IMR-90 (cell line): ENCODE measurements around the gene MESP2. TPM values are rescaled to one million over a fixed set of nuclear protein-coding genes. Genes with fewer than 3 reads are reported as not detected.

ENCODE experiments used
- ATAC-seq: fragments of 200-7000 bp; cut with Tn5 transposase; 2 replicates; pipeline ENCODE4 v1.9.1; 2020; ENCODE audit warnings: low read depth, mild to moderate bottlenecking, moderate library complexity
- BruUV-seq: library from RNA; stranded (reverse); fragments of 400-500 nt; replicated peaks from 2 replicates; lab custom pipeline; 2021; lab: Mats Ljungman, UMichigan
- CTCF ChIA-PET: fragments of 300-600 bp; formaldehyde crosslinking; extraction: SDS; loops from one replicate; lab custom pipeline; 2021; ENCODE audit warnings: antibody characterized with exemption; lab: Yijun Ruan, JAX
- POLR2A ChIA-PET: fragments of 300-600 bp; sonication (Branson Sonifier 250); formaldehyde crosslinking; loops from one replicate; lab custom pipeline; 2022; ENCODE audit warnings: antibody characterized with exemption; ENCODE audit not compliant: unreplicated experiment; lab: Charles Lee
- DNase-seq: peaks from one replicate; pipeline ENCODE4 v3.0.0; 2013
- H2AFZ ChIP-seq: replicated peaks from 2 replicates; pipeline ENCODE3; 2013; ENCODE audit warnings: low read length, mild to moderate bottlenecking; ENCODE audit not compliant: poor library complexity
- H2AK5ac ChIP-seq: 2 replicates; pipeline ENCODE4 v1.6.1; 2013; ENCODE audit warnings: low read depth, low read length, inconsistent platforms
- H2AK9ac ChIP-seq: replicated peaks from 2 replicates; pipeline ENCODE3; 2013; ENCODE audit warnings: mild to moderate bottlenecking, low read depth, low read length, moderate library complexity; ENCODE audit not compliant: poor library complexity
- H2BK120ac ChIP-seq: 2 replicates; pipeline ENCODE4 v1.6.1; 2013; ENCODE audit warnings: low read depth, low read length, inconsistent platforms
- H2BK15ac ChIP-seq: 3 replicates; pipeline ENCODE4 v1.6.1; 2013; ENCODE audit warnings: low read depth, low read length, inconsistent platforms
- H2BK20ac ChIP-seq: 2 replicates; pipeline ENCODE4 v1.6.1; 2013; ENCODE audit warnings: low read depth, mild to moderate bottlenecking, inconsistent platforms, low read length, moderate library complexity
- H2BK5ac ChIP-seq: 2 replicates; pipeline ENCODE4 v1.6.1; 2013; ENCODE audit warnings: mild to moderate bottlenecking, low read depth, low read length, inconsistent platforms; ENCODE audit not compliant: poor library complexity, severe bottlenecking
- H3K14ac ChIP-seq: replicated peaks from 2 replicates; pipeline ENCODE4 v1.6.1; 2013; ENCODE audit warnings: low read depth, low read length, inconsistent platforms
- H3K18ac ChIP-seq: 2 replicates; pipeline ENCODE4 v1.6.1; 2013; ENCODE audit warnings: low read depth, low read length, control low read depth
- H3K23ac ChIP-seq: 2 replicates; pipeline ENCODE4 v1.6.1; 2013; ENCODE audit warnings: low read depth, low read length, inconsistent platforms
- H3K27ac ChIP-seq: 2 replicates; pipeline ENCODE4 v1.5.1; 2013; ENCODE audit warnings: mild to moderate bottlenecking, control low read depth, low read length; ENCODE audit not compliant: insufficient read depth
- H3K27me3 ChIP-seq: 2 replicates; pipeline ENCODE4 v1.6.1; 2013; ENCODE audit warnings: low read length; ENCODE audit not compliant: control insufficient read depth, insufficient read depth
- H3K36me3 ChIP-seq: 2 replicates; pipeline ENCODE4 v1.6.1; 2013; ENCODE audit warnings: low read length, mixed read lengths; ENCODE audit not compliant: control insufficient read depth, insufficient read depth
- H3K4ac ChIP-seq: 2 replicates; pipeline ENCODE4 v1.6.1; 2013; ENCODE audit warnings: low read depth, low read length, inconsistent platforms
- H3K4me1 ChIP-seq: 2 replicates; pipeline ENCODE4 v1.6.1; 2013; ENCODE audit warnings: low read length, mixed read lengths; ENCODE audit not compliant: control insufficient read depth, insufficient read depth
- H3K4me2 ChIP-seq: 2 replicates; pipeline ENCODE4 v1.6.1; 2013; ENCODE audit warnings: low read depth, mild to moderate bottlenecking, control low read depth, low read length, moderate library complexity
- H3K4me3 ChIP-seq: 2 replicates; pipeline ENCODE4 v1.5.1; 2013; ENCODE audit warnings: low read depth, mild to moderate bottlenecking, control low read depth, low read length, moderate library complexity; ENCODE audit not compliant: insufficient read depth
- H3K56ac ChIP-seq: 2 replicates; pipeline ENCODE4 v1.6.1; 2013; ENCODE audit warnings: low read length, inconsistent platforms; ENCODE audit not compliant: insufficient read depth; ENCODE audit errors: extremely low read depth
- H3K79me1 ChIP-seq, 2 experiments: 2 replicates each; pipeline ENCODE4 v1.6.1; 2013; ENCODE audit warnings: low read length in 2 of 2, inconsistent platforms in 1 of 2, low read depth in 1 of 2
- H3K9ac ChIP-seq: 2 replicates; pipeline ENCODE4 v1.6.1; 2013; ENCODE audit warnings: low read depth, low read length, control low read depth
- H3K9me1 ChIP-seq: 2 replicates; pipeline ENCODE4 v1.6.1; 2013; ENCODE audit warnings: low read length, inconsistent platforms; ENCODE audit not compliant: insufficient read depth
- H3K9me3 ChIP-seq: 2 replicates; pipeline ENCODE4 v1.6.1; 2013; ENCODE audit warnings: low read length; ENCODE audit not compliant: control insufficient read depth, insufficient read depth
- H4K20me1 ChIP-seq: 2 replicates; pipeline ENCODE4 v1.6.1; 2013; ENCODE audit warnings: low read length, inconsistent platforms; ENCODE audit not compliant: insufficient read depth
- H4K5ac ChIP-seq: 2 replicates; pipeline ENCODE4 v1.6.1; 2013; ENCODE audit warnings: mild to moderate bottlenecking, low read depth, low read length, control low read depth
- H4K8ac ChIP-seq, 2 experiments: 2 replicates each; pipeline ENCODE4 v1.6.1; 2013; ENCODE audit warnings: low read depth in 2 of 2, low read length in 2 of 2, control low read depth in 1 of 2, inconsistent platforms in 1 of 2
- H4K91ac ChIP-seq: 2 replicates; pipeline ENCODE4 v1.6.1; 2013; ENCODE audit warnings: low read depth, low read length, inconsistent platforms; ENCODE audit not compliant: insufficient read depth
- FOS ChIP-seq: fragments of 150-350 bp; IDR thresholded peaks from 2 replicates; pipeline ENCODE4 v1.6.1; 2016; ENCODE audit warnings: low read depth, low read length
- MXI1 ChIP-seq: IDR thresholded peaks from 2 replicates; pipeline ENCODE4 v1.6.1; 2012; ENCODE audit warnings: low read depth, mild to moderate bottlenecking, low read length, moderate library complexity, borderline replicate concordance
- USF2 ChIP-seq: fragments of 150-350 bp; IDR thresholded peaks from 2 replicates; pipeline ENCODE4 v1.6.1; 2017; ENCODE audit warnings: mild to moderate bottlenecking, antibody characterized with exemption, low read length, low read depth
- WGBS, 2 experiments: methylation state at CpG; one replicate each; pipeline versions ENCODE4 v1.1.5 to v1.1.7; 2013; ENCODE audit warnings: missing lambda C conversion rate in 2 of 2; ENCODE audit not compliant: insufficient read length in 1 of 2; ENCODE audit errors: extremely low coverage in 2 of 2; 5-methylcytosine and 5-hydroxymethylcytosine counted together
- dilution Hi-C: fragments of 300-500 bp; cut with HindIII; formaldehyde crosslinking; loops from one replicate; pipeline ENCODE4 v1.14.3; 2018; ENCODE audit warnings: low sequenced_read_pairs; ENCODE audit not compliant: unreplicated experiment
- in situ Hi-C: fragments of 300-500 bp; cut with MboI; formaldehyde crosslinking; loops from 3 replicates; pipeline ENCODE4 v1.14.3; 2019; ENCODE audit warnings: low sequenced_read_pairs, inconsistent platforms, mixed read lengths
- intact Hi-C: fragments of 100-400 bp; cut with micrococcal nuclease; formaldehyde crosslinking; loops from 2 replicates; pipeline ENCODE4 v1.10.0; 2022
- polyA plus RNA-seq, 3 experiments: library from polyadenylated mRNA; depleted of rRNA; stranded (reverse); fragments of >200 nt; gene quantifications; 2 replicates each; pipeline ENCODE4 v1.2.3, GENCODE V29; 2012; ENCODE audit warnings: low replicate concordance in 1 of 3
- total RNA-seq: library from RNA; depleted of rRNA; stranded (reverse); fragments of >200 nt; gene quantifications from 2 replicates; pipeline ENCODE4 v1.2.3, GENCODE V29; 2012
- TF ChIP-seq, protein P1 (sequence below): conservative IDR thresholded peaks from 2 replicates; pipeline ENCODE4 v1.5.1; 2012; ENCODE audit warnings: mild to moderate bottlenecking, low read depth, low read length, improper control_type of control experiment

The MESP2 gene
- total and polyA plus RNA-seq, 2 of the 4 experiments (the other 2 are of a cell fraction) = 0.18 to 0.32 TPM

DNA sequence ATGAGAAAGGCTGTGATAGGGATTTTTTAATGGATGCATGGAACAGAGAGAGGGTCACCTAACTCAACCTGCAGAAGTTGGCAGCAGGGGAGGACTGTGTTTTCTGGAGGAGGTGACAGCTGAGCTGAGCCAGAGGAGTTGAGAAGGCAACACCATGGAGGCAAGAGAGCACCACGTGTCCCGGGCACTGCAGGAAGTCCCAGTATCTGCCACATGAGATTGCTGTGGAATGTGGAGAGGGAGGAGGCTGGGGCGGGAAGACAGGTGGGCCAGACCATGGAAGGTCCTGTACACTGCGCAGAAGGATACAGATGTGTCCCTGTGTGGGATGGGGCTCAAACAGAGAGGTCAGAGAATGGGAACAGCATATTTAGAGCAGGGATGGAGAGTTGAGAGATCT, 40.4 kb upstream of the MESP2 start:
- Histone ChIP-seq H3K4me3 (no peak overlapping the region), H4K20me1 (no peaks in the 10 kb centered on the region), H3K36me3 (no peaks in the 10 kb centered on the region), H3K4me1 (no peaks in the 10 kb centered on the region), H2BK120ac (no peak overlapping the region), H3K56ac (no peak overlapping the region), H4K8ac (no peak overlapping the region), H2AK9ac (no peak overlapping the region), H4K91ac (no peak overlapping the region), H3K27me3 (peaks cover 61% of the 10 kb centered on the region), H2BK5ac (no peak overlapping the region), H3K9me1 (no peaks in the 10 kb centered on the region), H2BK15ac (no peak overlapping the region), H3K27ac (no peak overlapping the region), H2AFZ (no peak overlapping the region), H3K4me2 (no peak overlapping the region), H3K9me3 (no peaks in the 10 kb centered on the region; the same call in 1 of the 2 replicates), H3K79me1 (no peaks in the 10 kb centered on the region), H3K14ac (no peak overlapping the region), H2AK5ac (no peak overlapping the region), H2BK20ac (no peak overlapping the region), H3K23ac (no peak overlapping the region), H3K18ac (no peak overlapping the region), H3K4ac (no peak overlapping the region), H3K9ac (no peak overlapping the region), H4K5ac (no peak overlapping the region)
- WGBS, 2 experiments = 44% methylated on average over 4 of the region's 4 CpGs; no CpG with 5 or more reads in 1 of the 2 experiments
- in situ Hi-C loops = no loop called here
- ChIA-PET POLR2A (no interaction called here), CTCF (no interaction called here)
- dilution Hi-C loops = no loop called here
- intact Hi-C loops = no loop called here
- DNase-seq (no peak), ATAC-seq (no peak)
- BruUV-seq = no TSS peak
- TF ChIP-seq USF2 (no peak), FOS (no peak), MXI1 (no peak)
- TF ChIP-seq, protein P1, sequence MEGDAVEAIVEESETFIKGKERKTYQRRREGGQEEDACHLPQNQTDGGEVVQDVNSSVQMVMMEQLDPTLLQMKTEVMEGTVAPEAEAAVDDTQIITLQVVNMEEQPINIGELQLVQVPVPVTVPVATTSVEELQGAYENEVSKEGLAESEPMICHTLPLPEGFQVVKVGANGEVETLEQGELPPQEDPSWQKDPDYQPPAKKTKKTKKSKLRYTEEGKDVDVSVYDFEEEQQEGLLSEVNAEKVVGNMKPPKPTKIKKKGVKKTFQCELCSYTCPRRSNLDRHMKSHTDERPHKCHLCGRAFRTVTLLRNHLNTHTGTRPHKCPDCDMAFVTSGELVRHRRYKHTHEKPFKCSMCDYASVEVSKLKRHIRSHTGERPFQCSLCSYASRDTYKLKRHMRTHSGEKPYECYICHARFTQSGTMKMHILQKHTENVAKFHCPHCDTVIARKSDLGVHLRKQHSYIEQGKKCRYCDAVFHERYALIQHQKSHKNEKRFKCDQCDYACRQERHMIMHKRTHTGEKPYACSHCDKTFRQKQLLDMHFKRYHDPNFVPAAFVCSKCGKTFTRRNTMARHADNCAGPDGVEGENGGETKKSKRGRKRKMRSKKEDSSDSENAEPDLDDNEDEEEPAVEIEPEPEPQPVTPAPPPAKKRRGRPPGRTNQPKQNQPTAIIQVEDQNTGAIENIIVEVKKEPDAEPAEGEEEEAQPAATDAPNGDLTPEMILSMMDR = no peak
